Posterior cingulate gyrus (tissue), 11 donors: ENCODE data around the gene NUDT16.
"Not testable (repeated sequence)": the region's sequence is repeated elsewhere in the genome, so short reads cannot be mapped to it uniquely, and the experiment has no call there.

Source experiments
- DNase-seq, 10 donors: peaks; one replicate each; pipeline versions ENCODE4 v3.0.0 to v3.0.0-alpha.2; 2020 to 2021; ENCODE audit warnings: mixed read lengths in 3 of 10
- intact Hi-C: fragments of 100-400 bp; cut with DNase I; formaldehyde crosslinking; loops from one replicate; pipeline ENCODE4 v1.15.1; 2023

Gene NUDT16

DNA sequence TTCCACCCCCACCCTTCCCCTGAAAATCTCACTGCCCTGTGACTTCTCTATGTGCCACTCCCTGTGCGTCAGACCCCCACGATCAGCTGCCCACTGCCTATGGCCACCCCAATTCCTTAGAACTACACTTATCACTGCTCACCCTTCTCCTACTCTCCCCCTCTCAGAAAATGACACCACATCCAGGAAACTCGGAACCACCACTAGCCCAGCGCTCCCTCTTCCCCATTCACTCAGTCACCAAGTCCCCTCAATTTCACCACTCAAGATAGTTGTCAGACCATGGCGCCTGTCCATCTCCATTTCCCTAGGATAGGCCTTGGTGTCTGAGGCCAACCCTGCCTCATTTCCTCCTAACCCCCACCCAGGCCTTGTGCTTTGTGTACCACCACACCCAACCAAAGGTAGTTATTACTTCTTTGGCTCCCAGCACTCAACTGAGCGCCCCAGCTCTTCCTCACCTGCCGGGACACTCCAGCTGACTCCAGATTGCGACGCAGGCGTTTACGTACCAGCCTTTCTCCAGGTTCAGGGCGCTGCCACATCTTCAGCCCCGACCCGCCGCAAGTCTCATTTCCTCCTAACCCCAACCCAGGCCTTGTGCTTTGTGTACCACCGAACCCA lies 641 bp upstream of the NUDT16 start:
- DNase-seq = not testable (repeated sequence)

GRCh38 chr3:131386429-131387165 lies 5.0 kb downstream of the NUDT16 start:
- intact Hi-C loops = loop anchor here (10.0 kb wide), 1 partner anchor 492 kb away; the partner anchor contains the start of gene ATP2C1
- peak in 5 of 10 donors; percentile 19 to 80 (median 35) for DNase-seq

More for the DNA sequence above, 641 bp upstream of the NUDT16 start:
- intact Hi-C loops = loop anchor here (5.0 to 10.0 kb wide), 2 partner anchors 121 to 486 kb away; partner anchors contain the start of genes ATP2C1 and MRPL3

GRCh38 chr3:131387796-131388489 lies 6.4 kb downstream of the NUDT16 start:
- DNase-seq = no peak
- intact Hi-C loops = loop anchor here (10.0 kb wide), 1 partner anchor 493 kb away; the partner anchor contains the start of gene ATP2C1

- no peak for DNase-seq
- intact Hi-C loops = loop anchor here (10.0 kb wide), 1 partner anchor 494 kb away; the partner anchor contains the start of gene ATP2C1
Observed at GRCh38 chr3:131388490-131388799, 6.9 kb downstream of the NUDT16 start.

DNA sequence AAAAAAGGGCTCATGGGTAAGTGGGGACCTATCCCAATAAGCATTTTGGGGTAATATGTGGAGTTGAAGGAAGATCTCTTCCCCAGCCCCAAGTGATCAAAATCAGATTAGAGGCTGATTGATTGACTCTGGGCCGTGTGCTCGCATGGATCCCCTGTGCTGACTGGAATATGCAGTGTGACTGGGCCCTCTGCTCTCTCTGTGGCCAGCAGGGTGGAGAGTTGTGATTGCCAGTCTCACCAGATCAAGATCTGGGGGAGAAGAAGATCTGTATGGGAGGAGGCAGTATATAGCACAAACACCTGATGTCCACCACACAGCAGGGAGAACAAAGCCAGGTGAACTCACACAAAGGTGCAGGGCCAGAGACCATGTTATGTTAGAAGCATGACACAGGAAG lies 8.8 kb downstream of the NUDT16 start:
- intact Hi-C loops = no loop called here

DNA sequence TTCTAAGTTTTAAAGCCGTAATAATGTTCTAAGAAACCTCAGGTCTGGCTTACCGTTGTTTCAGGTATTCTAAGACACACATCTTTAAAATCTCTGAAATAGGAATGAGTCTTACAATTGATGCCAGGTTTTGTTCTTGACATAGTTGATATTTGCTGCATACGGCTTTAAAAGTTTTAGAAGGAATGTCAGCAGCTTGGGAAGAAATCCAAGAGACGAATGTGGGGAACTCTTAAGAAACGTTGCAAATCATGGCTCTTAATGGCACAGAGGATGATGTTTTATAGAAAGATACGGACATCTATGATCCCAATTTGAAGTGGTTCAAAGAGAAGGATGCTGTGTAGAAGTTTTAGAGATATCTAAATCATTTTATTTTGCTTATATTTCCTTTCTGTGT lies 11.5 kb downstream of the NUDT16 start:
- no peak for DNase-seq
- intact Hi-C loops = no loop called here

More for the DNA sequence above, 8.8 kb downstream of the NUDT16 start:
- DNase-seq = no peak

GRCh38 chr3:131393868-131394267 lies 12.3 kb downstream of the NUDT16 start:
- no peak for DNase-seq
- intact Hi-C loops = no loop called here

GRCh38 chr3:131394400-131394799 lies 12.8 kb downstream of the NUDT16 start:
- intact Hi-C loops = no loop called here
- no peak for DNase-seq

DNA sequence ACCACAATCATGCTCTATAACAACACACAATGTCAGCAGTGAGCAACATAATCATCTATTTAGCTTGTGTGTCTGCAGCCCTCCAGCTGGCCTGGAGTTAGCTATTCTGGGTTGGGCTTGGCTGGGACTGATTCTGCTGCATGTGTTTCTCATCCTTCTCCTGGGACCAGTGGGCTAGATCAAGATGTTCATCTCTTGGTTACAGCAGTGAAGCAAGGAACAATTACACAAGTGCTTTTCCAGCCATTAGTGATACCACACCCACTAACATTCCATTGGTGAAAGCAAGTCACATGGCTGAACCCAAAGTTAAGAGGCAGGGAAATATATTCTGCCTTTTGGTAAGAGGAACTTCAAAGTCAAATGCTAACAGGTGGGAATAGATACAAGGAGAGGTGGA lies 14.6 kb downstream of the NUDT16 start:
- DNase-seq = no peak
- intact Hi-C loops = no loop called here

GRCh38 chr3:131397889-131398288 lies 16.3 kb downstream of the NUDT16 start:
- no peak for DNase-seq
- intact Hi-C loops = no loop called here

GRCh38 chr3:131401978-131402377 lies 20.4 kb downstream of the NUDT16 start:
- intact Hi-C loops = no loop called here
- DNase-seq = no peak

DNA sequence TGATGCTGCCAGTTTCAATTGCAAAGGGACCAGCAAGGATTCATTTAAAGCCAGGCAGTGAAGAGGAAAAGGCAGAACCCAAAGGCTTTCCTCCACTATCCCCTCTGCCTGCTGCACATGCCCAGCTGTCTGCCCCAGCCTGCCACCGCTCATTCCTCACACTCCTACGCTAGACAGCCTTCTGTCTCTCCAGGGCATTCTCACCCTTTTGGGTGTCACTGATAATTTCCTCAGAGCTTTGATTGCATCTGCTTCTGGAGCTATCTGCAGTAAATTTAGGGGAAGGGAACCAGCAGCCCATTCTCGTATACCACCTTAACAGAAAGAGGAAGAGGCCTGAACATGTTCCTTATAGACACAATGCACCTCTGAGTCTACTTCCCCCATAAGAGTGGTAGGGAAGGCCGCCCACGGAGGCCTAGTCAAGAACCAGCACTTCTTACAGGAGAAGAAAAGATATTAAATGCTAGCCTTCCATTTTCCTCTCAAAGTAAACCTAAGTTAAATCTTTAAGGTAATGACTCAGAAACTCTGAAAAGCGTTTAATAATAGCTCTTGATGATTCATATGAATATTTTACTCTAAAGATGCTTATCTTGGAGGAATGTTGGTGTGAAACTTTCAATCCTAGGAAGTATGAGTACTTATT lies 20.9 kb downstream of the NUDT16 start:
- DNase-seq = peak in 7 of 10 donors; percentile 24 to 91 (median 53)
- intact Hi-C loops = no loop called here

GRCh38 chr3:131403216-131403895 lies 21.8 kb downstream of the NUDT16 start:
- DNase-seq = peak in 2 of 10 donors; percentile 75 to 82
- intact Hi-C loops = no loop called here

DNA sequence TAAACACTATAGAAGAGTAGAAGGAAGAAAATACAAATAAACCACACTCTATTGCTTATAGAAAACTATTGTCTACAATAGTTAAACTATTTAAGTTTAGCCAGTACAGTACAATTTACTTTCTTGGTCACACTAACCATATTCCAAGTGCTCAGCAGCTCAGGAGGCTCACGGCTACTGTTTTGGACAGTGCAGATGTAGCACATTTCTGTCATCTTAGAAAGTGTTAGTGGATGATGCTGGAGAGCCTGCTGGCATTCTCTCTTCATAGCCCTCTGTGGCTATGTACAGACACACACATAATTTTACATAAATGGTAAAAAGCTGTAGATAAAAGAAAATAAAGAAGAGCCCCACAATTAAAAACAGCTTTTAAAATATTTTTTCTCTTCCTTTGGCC lies 23.8 kb downstream of the NUDT16 start:
- intact Hi-C loops = no loop called here
- no peak for DNase-seq

DNA sequence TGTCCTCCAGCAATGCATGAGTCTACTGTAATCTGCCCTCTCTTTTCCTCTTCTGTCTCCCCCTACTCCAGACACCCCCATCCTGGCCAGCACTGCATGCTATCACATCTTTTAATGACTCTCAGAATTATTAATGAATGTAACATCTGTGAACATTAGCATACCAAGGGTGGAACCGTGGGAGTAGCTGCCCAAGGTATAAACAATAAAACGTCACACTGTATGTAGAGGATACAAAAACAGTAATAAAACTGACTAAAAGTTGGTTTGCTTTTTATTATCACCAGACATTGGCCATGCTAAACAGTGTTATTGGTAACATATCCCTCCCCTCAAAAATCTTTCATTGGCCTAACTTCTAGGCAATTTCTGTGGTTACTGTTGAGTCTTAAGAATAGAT lies 24.7 kb downstream of the NUDT16 start:
- intact Hi-C loops = no loop called here

GRCh38 chr3:131417751-131418150 lies 36.2 kb downstream of the NUDT16 start:
- intact Hi-C loops = no loop called here

More for the DNA sequence above, 24.7 kb downstream of the NUDT16 start:
- DNase-seq = no peak

GRCh38 chr3:131421301-131421700 lies 39.7 kb downstream of the NUDT16 start:
- intact Hi-C loops = no loop called here
- DNase-seq = no peak

More at GRCh38 chr3:131417751-131418150, 36.2 kb downstream of the NUDT16 start:
- no peak for DNase-seq

DNA sequence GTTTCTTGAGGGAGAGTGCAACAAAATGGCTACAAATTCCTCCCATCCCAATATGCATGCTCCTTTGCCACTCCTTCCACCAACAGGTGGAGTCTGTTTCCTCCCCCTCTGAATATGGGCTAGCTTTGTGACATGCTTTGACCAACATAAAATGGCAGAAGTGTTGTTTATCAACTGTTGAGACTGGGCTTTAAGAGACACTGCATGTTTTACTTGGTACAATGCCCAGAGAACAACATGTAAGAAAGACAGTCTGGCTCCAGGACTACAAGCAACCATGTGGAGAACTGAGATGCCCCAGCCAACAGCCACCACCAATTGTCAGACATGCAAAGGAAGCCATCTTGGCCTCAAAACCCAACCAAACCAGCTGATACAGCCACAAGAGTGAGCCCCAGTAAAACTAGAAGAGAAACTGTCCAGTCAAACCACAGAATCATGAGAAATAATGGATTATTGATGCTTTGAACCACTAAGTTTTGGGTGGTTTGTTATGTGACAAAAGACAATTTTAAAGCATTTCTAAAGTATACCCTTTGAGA lies 40.5 kb downstream of the NUDT16 start:
- intact Hi-C loops = no loop called here
- no peak for DNase-seq

- intact Hi-C loops = no loop called here
- no peak for DNase-seq
Observed at GRCh38 chr3:131427226-131427625, 45.7 kb downstream of the NUDT16 start.

DNA sequence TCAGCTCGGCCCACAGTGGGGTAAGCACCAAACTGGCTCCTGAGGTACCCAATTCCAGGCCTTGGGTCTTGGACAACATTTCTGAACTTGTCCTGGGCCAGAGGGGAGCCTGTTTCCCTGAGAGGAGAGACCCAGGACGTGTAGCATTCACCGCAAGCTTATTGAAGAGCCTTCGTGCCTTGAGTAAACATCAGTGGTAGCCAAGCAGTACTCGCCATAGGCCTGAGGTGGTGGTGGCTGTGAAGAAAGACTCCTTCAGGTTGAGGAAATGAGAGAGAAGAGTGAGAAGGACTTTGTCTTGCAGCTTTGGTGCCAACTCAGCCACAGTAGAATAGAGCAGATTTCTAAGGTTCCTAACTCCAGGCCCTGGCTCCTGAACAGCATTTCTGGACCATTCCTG lies 50.2 kb downstream of the NUDT16 start:
- intact Hi-C loops = no loop called here
- no peak for DNase-seq
